Middle frontal gyrus (tissue), 1 donor: ENCODE results near the gene SLC41A3.
"Not testable (repeated sequence)": the region's sequence is repeated elsewhere in the genome, so short reads cannot be mapped to it uniquely, and the experiment has no call there.

ENCODE experiments used
- DNase-seq: peaks from one replicate; pipeline ENCODE4 v3.0.0-alpha.2; 2015; ENCODE audit warnings: low spot score; ENCODE audit errors: extremely low spot score

SLC41A3 gene

GRCh38 chr3:126053949-126054569 lies 29.9 kb downstream of the SLC41A3 start:
- DNase-seq = no peak

DNA sequence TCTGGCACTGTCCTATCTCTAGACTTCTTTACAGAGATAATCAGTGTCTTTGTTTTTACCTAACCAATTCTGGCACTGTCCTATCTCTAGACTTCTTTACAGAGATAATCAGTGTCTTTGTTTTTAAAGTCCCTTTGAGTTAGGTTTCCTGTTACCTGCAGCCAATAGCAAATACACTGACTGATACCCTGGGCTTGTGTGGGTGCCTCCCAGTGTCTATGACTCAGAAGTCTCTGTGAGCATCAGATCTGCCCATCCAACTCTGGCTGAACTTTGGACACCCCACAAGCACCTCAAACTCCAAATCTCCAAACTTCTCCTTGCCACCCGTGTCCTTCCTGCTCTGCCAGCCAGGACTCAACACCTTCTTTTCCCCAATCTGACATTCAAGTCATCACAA lies 30.4 kb downstream of the SLC41A3 start:
- no peak for DNase-seq

GRCh38 chr3:126052196-126053058 lies 31.5 kb downstream of the SLC41A3 start:
- no peak for DNase-seq

DNA sequence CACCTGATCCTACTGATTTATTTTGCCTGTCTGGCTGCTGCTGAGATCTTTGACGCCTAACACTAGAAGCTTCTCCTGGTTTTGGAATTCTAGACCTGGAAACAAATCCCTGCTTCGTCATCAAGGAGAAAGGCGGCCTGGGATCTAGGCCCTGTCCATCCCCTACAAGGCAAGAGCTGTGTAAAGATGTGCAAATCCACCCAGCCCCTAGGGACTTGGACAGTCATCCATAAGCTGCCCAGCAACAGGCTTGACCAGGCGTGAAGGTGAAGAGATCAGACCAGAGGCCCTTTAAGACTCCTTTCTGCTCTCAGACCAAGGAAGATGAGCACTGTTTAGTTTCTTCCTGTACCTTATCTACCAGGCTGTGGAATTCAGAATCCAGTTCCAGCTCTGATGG lies 32.2 kb downstream of the SLC41A3 start:
- no peak for DNase-seq

DNA sequence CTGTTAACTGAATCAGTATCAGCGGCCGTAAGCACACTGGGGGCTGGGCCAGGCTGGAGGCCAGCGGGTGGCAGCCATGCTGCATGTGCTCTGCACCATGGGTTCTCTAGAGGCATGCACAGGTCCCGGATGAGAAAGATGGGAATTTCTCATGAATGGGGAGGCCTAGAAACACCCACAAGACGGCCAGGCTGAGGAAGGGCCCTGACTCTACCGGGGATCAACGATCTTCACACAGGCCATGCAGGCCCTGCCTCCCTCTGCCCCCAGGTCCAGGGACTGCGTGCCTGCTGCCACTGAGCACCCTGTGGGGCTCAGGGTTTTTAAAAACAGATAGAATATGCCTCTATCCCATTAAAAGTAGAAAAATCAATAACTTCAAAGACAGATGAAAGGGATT lies 32.7 kb downstream of the SLC41A3 start:
- DNase-seq = no peak

GRCh38 chr3:126050626-126051025 lies 33.3 kb downstream of the SLC41A3 start:
- no peak for DNase-seq

DNA sequence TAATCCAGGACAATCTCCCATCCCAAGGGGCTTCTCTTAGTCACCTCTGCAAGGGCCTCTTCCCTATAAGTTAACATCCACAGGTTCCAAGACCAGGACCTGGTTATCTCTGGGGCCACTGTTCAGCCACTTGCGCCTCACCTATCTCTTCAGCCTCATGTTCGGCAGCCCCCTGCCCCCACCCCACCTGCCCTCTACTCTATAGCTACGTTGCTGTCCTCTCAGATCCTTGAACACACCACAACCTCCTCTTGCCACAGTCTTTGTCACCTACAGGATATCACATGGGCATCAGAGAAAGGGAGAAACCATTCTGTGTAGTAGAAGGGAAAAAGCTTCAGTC lies 33.9 kb downstream of the SLC41A3 start:
- no peak for DNase-seq

GRCh38 chr3:126049289-126050049 lies 34.5 kb downstream of the SLC41A3 start:
- DNase-seq = no peak

DNA sequence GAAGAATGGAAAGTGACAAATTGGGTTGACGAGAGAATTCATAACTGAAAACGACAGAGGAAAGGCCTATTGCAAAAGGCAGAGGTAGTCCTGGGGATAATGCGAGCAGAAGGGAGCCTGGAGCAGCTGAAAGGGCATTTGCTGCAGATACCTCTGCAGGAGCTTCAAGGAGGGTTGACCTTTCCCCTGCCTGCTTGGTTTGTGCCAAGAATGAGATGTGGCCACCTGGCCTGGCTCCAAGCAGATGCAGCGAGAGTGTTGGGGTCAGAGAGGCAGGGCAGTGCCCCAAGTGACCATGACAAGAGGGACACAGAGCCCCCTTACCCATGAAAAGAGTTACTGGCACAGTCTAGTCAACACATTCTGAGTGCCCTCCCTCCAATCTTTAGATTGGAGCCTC lies 43.5 kb downstream of the SLC41A3 start:
- DNase-seq = no peak

GRCh38 chr3:126039870-126040269 lies 44.1 kb downstream of the SLC41A3 start:
- DNase-seq = no peak

- not testable (repeated sequence) for DNase-seq
Observed at GRCh38 chr3:126038791-126039190, 45.1 kb downstream of the SLC41A3 start.

GRCh38 chr3:126036056-126036549 lies 47.8 kb downstream of the SLC41A3 start:
- DNase-seq = no peak

DNA sequence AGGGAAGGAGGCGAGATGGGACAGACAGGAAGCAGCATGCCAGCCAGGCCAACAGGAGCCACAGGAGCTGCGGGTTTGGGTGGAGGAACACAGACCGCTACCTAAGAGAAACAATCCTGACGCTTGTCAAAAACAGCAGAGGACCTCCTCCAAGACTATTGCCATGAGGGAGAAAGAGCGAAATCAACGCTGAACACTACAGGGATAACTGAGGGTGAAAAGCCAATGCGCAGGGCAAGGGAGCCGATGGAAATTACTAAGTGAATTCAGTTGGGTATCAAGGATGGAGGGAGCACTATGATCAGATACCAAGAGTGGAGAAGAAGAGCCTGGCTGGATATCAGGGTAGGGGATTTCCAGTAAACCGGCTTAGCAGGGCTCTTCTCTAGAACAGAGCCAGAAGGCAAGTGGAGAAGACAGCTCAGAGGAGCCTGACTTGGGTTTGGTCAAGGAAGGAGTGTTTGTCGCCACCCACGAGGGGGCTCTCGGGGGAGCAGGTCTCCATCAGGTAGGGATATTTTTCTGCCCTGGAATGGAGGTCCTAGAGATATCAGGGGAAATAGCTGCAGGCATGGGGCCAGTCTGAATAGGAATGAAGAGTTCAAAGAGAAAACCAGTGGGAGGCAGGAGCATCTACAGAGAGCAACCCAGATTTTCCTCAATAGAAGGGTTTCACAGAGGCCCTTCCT lies 48.4 kb downstream of the SLC41A3 start:
- DNase-seq = no peak

GRCh38 chr3:126034481-126035361 lies 49.2 kb downstream of the SLC41A3 start:
- no peak for DNase-seq

- DNase-seq = no peak
Observed at GRCh38 chr3:126033765-126034164, 50.2 kb downstream of the SLC41A3 start.

DNA sequence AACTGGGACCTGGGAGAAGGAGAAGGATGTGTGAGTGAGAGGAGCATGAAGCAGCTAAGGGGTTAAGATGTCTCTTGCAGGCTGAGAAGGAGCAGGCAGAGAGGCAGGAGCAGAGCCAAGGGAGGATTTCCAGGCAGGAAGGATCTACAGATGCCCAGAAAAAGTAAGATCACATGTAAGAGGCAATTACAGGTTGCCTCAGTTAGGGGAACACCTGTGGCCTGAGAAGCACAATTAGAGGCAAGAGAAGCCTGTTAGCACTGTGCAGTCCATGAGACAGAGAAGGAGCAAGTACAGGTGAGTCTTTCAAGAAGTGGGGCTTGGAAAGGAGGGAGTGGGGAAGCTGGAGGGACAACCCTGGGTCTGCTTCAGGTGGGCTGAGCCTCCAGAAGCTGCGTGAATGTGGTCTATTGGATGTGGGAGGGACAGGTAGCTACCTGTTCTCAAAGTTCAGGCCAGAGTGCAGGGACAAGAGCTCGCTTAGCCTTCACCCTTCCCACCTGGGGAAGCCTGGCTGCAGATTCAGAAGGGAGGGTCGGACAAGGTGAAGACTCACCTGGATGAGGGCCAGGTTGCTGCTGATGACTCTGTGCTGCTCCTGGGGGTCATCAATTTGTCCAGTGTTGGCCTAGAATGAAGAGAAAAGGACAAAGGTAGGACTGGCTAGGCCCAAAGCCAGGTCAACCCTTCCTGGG lies 50.7 kb downstream of the SLC41A3 start:
- no peak for DNase-seq

- DNase-seq = no peak
Observed at GRCh38 chr3:126031981-126032471, 51.9 kb downstream of the SLC41A3 start.

DNA sequence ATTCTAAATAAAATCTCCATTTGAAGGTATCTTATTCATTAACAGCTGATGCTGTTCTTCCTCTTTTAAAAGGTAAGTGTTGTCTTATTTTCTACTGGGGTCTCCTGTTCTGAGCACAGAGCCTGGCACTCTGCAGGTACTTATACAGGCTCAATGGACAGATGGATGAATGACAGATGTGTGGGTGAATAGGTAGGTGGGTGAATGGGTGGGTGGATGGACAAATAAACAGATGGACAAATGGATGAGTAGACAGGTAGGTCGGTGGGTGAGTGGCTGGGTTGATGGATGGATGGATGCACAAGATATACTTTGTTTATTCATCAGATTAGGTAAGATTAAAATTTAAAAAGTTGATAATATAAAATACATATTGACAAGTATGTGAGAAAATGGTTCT lies 53.5 kb downstream of the SLC41A3 start:
- DNase-seq = no peak

- no peak for DNase-seq
Observed at GRCh38 chr3:126029241-126029640, 54.7 kb downstream of the SLC41A3 start.

GRCh38 chr3:126028096-126028495 lies 55.8 kb downstream of the SLC41A3 start:
- no peak for DNase-seq
